Ascending aorta (tissue), 2 donors: ENCODE measurements around the gene CNOT6L. TPM values are rescaled to one million over a fixed set of nuclear protein-coding genes. Genes with fewer than 3 reads are reported as not detected.

ENCODE experiments used
- DNase-seq, 2 donors: peaks; one replicate each; pipeline ENCODE4 v3.0.0-alpha.2; 2019; ENCODE audit warnings: low spot score in 2 of 2
- H3K27ac ChIP-seq, 2 donors: fragments of 200-600 bp; sonication (generic); one replicate each; pipeline ENCODE4 v1.5.1; 2016 to 2017; ENCODE audit warnings: mild to moderate bottlenecking in 1 of 2
- H3K27me3 ChIP-seq: fragments of 200-600 bp; sonication (generic); one replicate; pipeline ENCODE4 v1.5.1; 2017
- H3K36me3 ChIP-seq, 2 donors: fragments of 200-600 bp; sonication (generic); one replicate each; pipeline ENCODE4 v1.5.1; 2016
- H3K4me1 ChIP-seq, 2 donors: fragments of 200-600 bp; sonication (generic); one replicate each; pipeline ENCODE4 v1.5.1; 2016 to 2017; ENCODE audit warnings: mild to moderate bottlenecking in 1 of 2
- H3K4me3 ChIP-seq, 2 donors: fragments of 200-600 bp; sonication (generic); one replicate each; pipeline ENCODE4 v1.5.1; 2016 to 2017; ENCODE audit warnings: mild to moderate bottlenecking in 1 of 2
- H3K9me3 ChIP-seq, 2 donors: fragments of 200-600 bp; sonication (generic); one replicate each; pipeline ENCODE4 v1.5.1; 2016
- CTCF ChIP-seq, 3 experiments: fragments of 200-600 bp in 2 of 3; fragments of 450-650 bp in 1 of 3; sonication (generic) in 2 of 3; IDR thresholded peaks; one replicate each; pipeline ENCODE4 v1.5.1; 2016 to 2019; ENCODE audit warnings: antibody characterized with exemption in 3 of 3, mild to moderate bottlenecking in 1 of 3, moderate library complexity in 1 of 3
- intact Hi-C: fragments of 100-400 bp; cut with DNase I; formaldehyde crosslinking; loops from one replicate; pipeline ENCODE4 v1.15.1; 2023
- total RNA-seq: library from RNA; depleted of rRNA; stranded (reverse); fragments of >200 nt; gene quantifications from one replicate; pipeline ENCODE4 v1.1.0, GENCODE V29; 2016

Gene CNOT6L
- total RNA-seq, 1 donor from 2014 or later: 13.1 TPM

- no peak for TF ChIP-seq CTCF (IDR thresholded peaks at IDR 0.05)
- no peak for DNase-seq
- Histone ChIP-seq H3K4me3 (no peak overlapping the region), H3K36me3 (no peaks in the 10 kb centered on the region), H3K9me3 (no peaks in the 10 kb centered on the region), H3K27me3 (no peaks in the 10 kb centered on the region), H3K4me1 (no peaks in the 10 kb centered on the region), H3K27ac (no peak overlapping the region)
- intact Hi-C loops: no loop called here
These were observed 29.3 kb upstream of the CNOT6L start for GRCh38 chr4:77848508-77848907.

- H3K9me3 ChIP-seq: no peaks in the 10 kb centered on the region
- TF ChIP-seq CTCF (IDR thresholded peaks at IDR 0.05): no peak
- H3K27me3 ChIP-seq: no peaks in the 10 kb centered on the region
- no peak overlapping the region for H3K27ac ChIP-seq
- DNase-seq: no peak
- H3K36me3 ChIP-seq: no peaks in the 10 kb centered on the region
- intact Hi-C loops: no loop called here
- H3K4me1 ChIP-seq: no peaks in the 10 kb centered on the region
- no peak overlapping the region for H3K4me3 ChIP-seq
These were observed 26.8 kb upstream of the CNOT6L start for GRCh38 chr4:77845929-77846328.

DNA sequence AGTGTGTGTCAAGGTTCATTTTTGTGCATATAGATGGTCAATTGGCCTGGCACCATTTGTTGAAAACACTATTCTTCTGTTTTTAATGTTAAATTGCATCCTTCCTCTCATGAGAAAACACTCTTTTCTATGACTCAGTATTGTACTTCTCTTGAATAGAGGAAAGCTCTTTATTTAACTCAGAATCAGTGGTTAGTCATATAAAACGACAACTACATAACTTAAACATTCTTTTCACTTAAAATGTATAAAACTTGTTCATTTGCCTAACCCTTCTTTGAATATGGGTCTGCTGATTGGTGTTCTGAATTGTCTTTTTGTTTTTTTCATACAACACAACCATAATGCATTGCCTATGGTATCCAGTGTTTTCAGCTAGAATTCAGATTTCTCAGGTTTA is 26.2 kb upstream of the CNOT6L start:
- no peak for TF ChIP-seq CTCF (IDR thresholded peaks at IDR 0.05)
- Histone ChIP-seq H3K4me3 (no peak overlapping the region), H3K36me3 (no peaks in the 10 kb centered on the region), H3K27ac (no peak overlapping the region), H3K27me3 (no peaks in the 10 kb centered on the region), H3K4me1 (no peaks in the 10 kb centered on the region), H3K9me3 (no peaks in the 10 kb centered on the region)
- no peak for DNase-seq
- intact Hi-C loops: no loop called here

GRCh38 chr4:77844363-77844762 is 25.2 kb upstream of the CNOT6L start:
- Histone ChIP-seq H3K9me3 (no peaks in the 10 kb centered on the region), H3K36me3 (no peaks in the 10 kb centered on the region), H3K4me1 (no peaks in the 10 kb centered on the region), H3K4me3 (no peak overlapping the region), H3K27ac (no peak overlapping the region), H3K27me3 (no peaks in the 10 kb centered on the region)
- DNase-seq: no peak
- TF ChIP-seq CTCF (IDR thresholded peaks at IDR 0.05): no peak
- intact Hi-C loops: no loop called here

DNA sequence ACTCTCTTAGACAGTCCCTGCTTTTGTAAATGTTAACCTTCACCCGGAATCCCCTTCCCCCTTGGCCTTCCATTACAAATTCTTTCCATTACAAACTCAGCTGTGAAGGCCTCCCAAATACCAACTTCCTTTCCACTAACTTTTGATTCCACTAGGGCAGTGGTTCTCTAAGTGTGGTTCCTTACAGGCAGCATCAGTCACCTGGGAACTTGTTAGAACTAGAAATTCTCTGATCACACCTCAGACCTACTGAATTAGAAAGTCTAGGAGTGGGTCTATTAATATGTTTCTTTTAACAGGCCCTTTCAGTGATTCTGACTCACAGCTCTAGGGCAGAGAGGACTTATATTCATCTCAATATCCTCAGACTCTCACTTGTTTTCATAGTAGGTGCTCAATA is 24.5 kb upstream of the CNOT6L start:
- H3K9me3 ChIP-seq: no peaks in the 10 kb centered on the region
- intact Hi-C loops: no loop called here
- H3K4me3 ChIP-seq: no peak overlapping the region
- no peaks in the 10 kb centered on the region for H3K4me1 ChIP-seq
- DNase-seq: no peak
- H3K27me3 ChIP-seq: no peaks in the 10 kb centered on the region
- H3K36me3 ChIP-seq: no peaks in the 10 kb centered on the region
- H3K27ac ChIP-seq: no peak overlapping the region
- no peak for TF ChIP-seq CTCF (IDR thresholded peaks at IDR 0.05)

- no peaks in the 10 kb centered on the region for H3K9me3 ChIP-seq
- H3K27me3 ChIP-seq: no peaks in the 10 kb centered on the region
- no peak overlapping the region for H3K27ac ChIP-seq
- TF ChIP-seq CTCF (IDR thresholded peaks at IDR 0.05): no peak
- no peaks in the 10 kb centered on the region for H3K4me1 ChIP-seq
- no peak for DNase-seq
- H3K4me3 ChIP-seq: no peak overlapping the region
- H3K36me3 ChIP-seq: no peaks in the 10 kb centered on the region
- intact Hi-C loops: no loop called here
These were observed 15.2 kb upstream of the CNOT6L start for GRCh38 chr4:77834403-77834802.
